ENCODE data around the gene CYB561. TPM values are rescaled to one million over a fixed set of nuclear protein-coding genes. Genes with fewer than 3 reads are reported as not detected.

The CYB561 gene
- total RNA-seq, 5 donors from 2014 or later (not counting 1 experiment from before 2014, with no cell fraction given): 15.5 to 64.1 (median 34.0) TPM

DNA sequence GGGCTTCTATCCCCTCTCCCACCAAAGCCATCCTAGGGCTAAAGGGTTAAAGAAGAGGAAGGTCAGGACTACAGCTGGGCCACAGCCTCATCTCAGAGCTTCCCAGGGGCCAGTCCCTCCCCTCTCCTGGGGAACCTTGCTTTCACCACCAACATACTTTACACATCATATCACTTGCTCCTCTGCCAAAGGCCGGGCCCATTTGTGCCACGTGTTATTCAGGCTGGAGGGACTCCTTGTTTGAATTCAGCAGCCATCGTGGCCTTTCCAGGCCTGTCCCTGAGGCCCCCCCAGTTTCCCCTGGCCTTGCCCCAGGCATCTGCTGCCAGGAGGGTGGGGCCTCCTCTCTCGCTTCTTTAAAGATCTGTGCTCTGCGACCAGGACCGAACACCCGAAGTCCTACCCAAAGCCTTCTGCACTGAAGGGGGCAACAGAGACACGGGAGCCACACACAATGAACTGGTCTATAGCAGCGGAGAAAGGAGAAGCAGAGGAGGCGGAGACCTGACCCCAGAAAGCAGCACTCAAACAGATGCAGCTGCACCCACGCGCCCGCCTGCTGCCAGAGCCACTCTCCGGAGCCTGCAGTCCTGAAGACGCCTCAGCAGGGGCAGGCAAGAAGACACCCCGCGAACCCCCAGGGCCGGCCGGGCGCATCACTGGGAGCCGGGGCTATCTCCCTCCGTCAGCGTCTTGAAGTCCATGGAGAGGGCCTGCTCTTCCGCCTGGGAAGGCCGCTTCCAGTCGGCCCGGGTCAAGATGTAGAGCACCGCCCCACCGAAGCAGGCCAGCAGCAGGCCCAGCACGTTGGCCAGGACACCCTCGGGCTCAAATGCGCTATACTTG is 12.1 kb downstream of the CYB561 start:
- CTCF ChIA-PET: interaction anchor here (1.1 to 2.5 kb wide), 5 partner anchors 8 to 44 kb away, joined by 4 to 17 read pairs (median 11); no protein-coding TSS in a partner anchor
- Histone ChIP-seq H3K36me3 (ENCODE audit: control insufficient read depth in 2 of 2, extremely low read depth in 1 of 2, insufficient read depth in 1 of 2, low read length in 1 of 2) (peaks cover 0 to 6% of the 10 kb centered on the region in 2 donors), H3K4me3 (ENCODE audit: control insufficient read depth in 1 of 2, extremely low read depth in 1 of 2, low read length in 1 of 2) (no peak overlapping the region), H3K9me3 (no peaks in the 10 kb centered on the region), H3K27me3 (replicated peaks in 1 of 2; ENCODE audit: control insufficient read depth in 2 of 2, extremely low read depth in 1 of 2, insufficient read depth in 2 of 2, low read length in 1 of 2) (peaks cover 0 to 4% of the 10 kb centered on the region in 2 experiments), H3K27ac (ENCODE audit: low read length) (peak overlapping the region; percentile 32), H3K4me1 (ENCODE audit: control insufficient read depth in 1 of 2, extremely low read depth in 1 of 2, insufficient read depth in 2 of 2, low read length in 2 of 2) (peaks cover 5 to 55% of the 10 kb centered on the region in 2 experiments)
- ATAC-seq (replicated peaks in 1 of 4): no peak
- POLR2A ChIA-PET: interaction anchor here in 1 of 2 donors (0.5 to 0.6 kb wide), 2 partner anchors 11 to 49 kb away, joined by 3 to 4 read pairs; no protein-coding TSS in a partner anchor
- peaks cover 6 to 49% (median 22%) of the 10 kb centered on the region in 3 donors for H3K4me1 Mint-ChIP-seq
- WGBS (ENCODE audit: insufficient coverage): 74% methylated on average over 28 of the region's 32 CpGs
- H3K27me3 Mint-ChIP-seq: no peaks in the 10 kb centered on the region
- no peaks in the 10 kb centered on the region for H3K9me3 Mint-ChIP-seq
- DNase-seq: no peak
- H3K27ac Mint-ChIP-seq: peak overlapping the region; percentile 83 to 86
- H3K36me3 Mint-ChIP-seq: peaks cover 10% of the 10 kb centered on the region
- H3K4me3 Mint-ChIP-seq: peak overlapping the region in 1 of 3 donors; percentile 48

DNA sequence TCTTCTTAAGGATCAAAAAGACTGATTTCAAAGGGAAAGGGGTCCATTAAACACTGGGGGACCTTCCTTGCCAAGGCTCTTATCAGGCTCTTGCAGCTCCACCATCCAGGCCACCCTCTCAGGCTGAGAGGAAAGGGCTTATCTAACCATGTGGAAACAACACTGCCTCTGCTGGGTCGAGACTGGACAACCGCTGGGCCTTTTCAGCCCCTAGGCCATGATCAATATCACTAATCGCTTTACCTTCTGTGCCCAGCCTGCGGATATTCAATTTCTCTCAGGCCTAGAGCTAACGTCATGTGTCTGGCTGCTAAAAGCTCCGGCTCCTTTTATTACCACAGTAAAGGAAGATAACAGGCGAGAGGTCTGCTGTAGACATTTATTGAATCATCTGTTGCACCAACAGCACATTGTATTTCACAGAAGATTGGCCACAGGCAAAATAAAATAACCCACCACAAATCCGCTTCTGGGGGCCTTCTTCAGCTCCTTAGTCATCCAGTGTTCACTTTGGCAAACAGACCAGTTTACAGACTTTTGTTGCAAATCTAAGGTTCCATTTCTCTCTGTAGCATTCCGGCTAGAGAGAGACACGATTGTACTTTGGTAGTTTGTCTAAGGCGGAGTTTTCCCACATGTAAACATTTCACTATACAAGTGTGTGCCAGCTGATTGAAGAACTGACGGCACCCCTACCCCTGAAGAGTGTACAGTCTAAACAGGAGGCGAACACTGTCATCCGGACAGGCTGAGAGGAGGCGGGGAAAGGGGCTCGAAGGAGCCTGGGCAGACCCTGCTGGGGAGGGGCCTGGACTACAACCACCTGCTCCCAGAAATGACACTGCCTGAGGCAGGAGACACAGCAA is 13.9 kb downstream of the CYB561 start:
- no peak for DNase-seq
- H3K36me3 Mint-ChIP-seq: peaks cover 10% of the 10 kb centered on the region
- H3K27me3 Mint-ChIP-seq: no peaks in the 10 kb centered on the region
- H3K27me3 ChIP-seq (replicated peaks in 1 of 2; ENCODE audit: control insufficient read depth in 2 of 2, extremely low read depth in 1 of 2, insufficient read depth in 2 of 2, low read length in 1 of 2): peaks cover 0 to 4% of the 10 kb centered on the region in 2 experiments
- no peak for ATAC-seq (replicated peaks in 1 of 4)
- no peaks in the 10 kb centered on the region for H3K9me3 Mint-ChIP-seq
- peaks cover 17 to 58% of the 10 kb centered on the region in 2 experiments for H3K4me1 ChIP-seq (ENCODE audit: control insufficient read depth in 1 of 2, extremely low read depth in 1 of 2, insufficient read depth in 2 of 2, low read length in 2 of 2)
- no peak overlapping the region for H3K27ac ChIP-seq (ENCODE audit: low read length)
- CTCF ChIA-PET: interaction anchor here (0.6 to 1.2 kb wide), 4 partner anchors 13 to 720 kb away, joined by 3 to 4 read pairs (median 3); no protein-coding TSS in a partner anchor
- H3K36me3 ChIP-seq (ENCODE audit: control insufficient read depth in 2 of 2, extremely low read depth in 1 of 2, insufficient read depth in 1 of 2, low read length in 1 of 2): peaks cover 0 to 6% of the 10 kb centered on the region in 2 donors
- H3K4me1 Mint-ChIP-seq: peaks cover 21 to 58% (median 34%) of the 10 kb centered on the region in 3 donors
- POLR2A ChIA-PET: no interaction called here
- no peak overlapping the region for H3K4me3 ChIP-seq (ENCODE audit: control insufficient read depth in 1 of 2, extremely low read depth in 1 of 2, low read length in 1 of 2)
- 92% methylated on average over 9 of the region's 16 CpGs for WGBS (ENCODE audit: insufficient coverage)
- peak overlapping the region; percentile 71 to 79 for H3K27ac Mint-ChIP-seq
- H3K4me3 Mint-ChIP-seq: no peak overlapping the region
- H3K9me3 ChIP-seq: no peaks in the 10 kb centered on the region

DNA sequence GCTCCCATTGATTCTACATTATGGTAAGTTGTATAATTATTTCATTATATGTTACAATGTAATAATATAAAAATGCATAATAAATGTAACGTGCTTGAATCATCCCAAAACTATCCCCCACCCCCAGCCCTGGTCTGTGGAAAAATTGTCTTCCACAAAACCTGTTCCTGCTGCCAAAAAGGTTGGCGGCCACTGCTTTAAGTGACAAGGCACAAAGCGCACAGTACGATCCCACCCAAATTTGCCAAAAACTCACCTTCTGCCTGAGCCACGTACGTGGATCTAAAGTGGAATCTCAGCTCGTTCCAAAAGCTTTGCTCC is 14.5 kb downstream of the CYB561 start:
- H3K4me1 ChIP-seq (ENCODE audit: control insufficient read depth in 1 of 2, extremely low read depth in 1 of 2, insufficient read depth in 2 of 2, low read length in 2 of 2): peaks cover 19 to 59% of the 10 kb centered on the region in 2 experiments
- H3K27me3 Mint-ChIP-seq: no peaks in the 10 kb centered on the region
- no peak overlapping the region for H3K4me3 ChIP-seq (ENCODE audit: control insufficient read depth in 1 of 2, extremely low read depth in 1 of 2, low read length in 1 of 2)
- POLR2A ChIA-PET: no interaction called here
- no peak for ATAC-seq (replicated peaks in 1 of 4)
- no peak overlapping the region for H3K27ac Mint-ChIP-seq
- no peaks in the 10 kb centered on the region for H3K9me3 ChIP-seq
- H3K4me3 Mint-ChIP-seq: no peak overlapping the region
- DNase-seq: no peak
- H3K4me1 Mint-ChIP-seq: peaks cover 27 to 58% (median 40%) of the 10 kb centered on the region in 3 donors
- H3K27ac ChIP-seq (ENCODE audit: low read length): no peak overlapping the region
- CTCF ChIA-PET: interaction anchor here in 1 of 2 donors (0.6 to 1.2 kb wide), 3 partner anchors 12 to 180 kb away, joined by 3 to 4 read pairs (median 3); no protein-coding TSS in a partner anchor
- WGBS (ENCODE audit: insufficient coverage): 100% methylated on average over 3 of the region's 7 CpGs
- H3K36me3 ChIP-seq (ENCODE audit: control insufficient read depth in 2 of 2, extremely low read depth in 1 of 2, insufficient read depth in 1 of 2, low read length in 1 of 2): peaks cover 0 to 6% of the 10 kb centered on the region in 2 donors
- H3K36me3 Mint-ChIP-seq: peaks cover 10% of the 10 kb centered on the region
- H3K9me3 Mint-ChIP-seq: no peaks in the 10 kb centered on the region
- H3K27me3 ChIP-seq (replicated peaks in 1 of 2; ENCODE audit: control insufficient read depth in 2 of 2, extremely low read depth in 1 of 2, insufficient read depth in 2 of 2, low read length in 1 of 2): peaks cover 0 to 4% of the 10 kb centered on the region in 2 experiments

GRCh38 chr17:63430223-63430622 is 15.9 kb downstream of the CYB561 start:
- no peak overlapping the region for H3K4me3 Mint-ChIP-seq
- ChIA-PET CTCF (no interaction called here), POLR2A (no interaction called here)
- ATAC-seq (replicated peaks in 1 of 4): no peak
- DNase-seq: no peak
- Histone ChIP-seq H3K27ac (ENCODE audit: low read length) (no peak overlapping the region), H3K36me3 (ENCODE audit: control insufficient read depth in 2 of 2, extremely low read depth in 1 of 2, insufficient read depth in 1 of 2, low read length in 1 of 2) (peaks cover 0 to 4% of the 10 kb centered on the region in 2 donors), H3K27me3 (replicated peaks in 1 of 2; ENCODE audit: control insufficient read depth in 2 of 2, extremely low read depth in 1 of 2, insufficient read depth in 2 of 2, low read length in 1 of 2) (peaks cover 0 to 4% of the 10 kb centered on the region in 2 experiments), H3K4me1 (ENCODE audit: control insufficient read depth in 1 of 2, extremely low read depth in 1 of 2, insufficient read depth in 2 of 2, low read length in 2 of 2) (peaks cover 19 to 63% of the 10 kb centered on the region in 2 experiments), H3K9me3 (no peaks in the 10 kb centered on the region), H3K4me3 (ENCODE audit: control insufficient read depth in 1 of 2, extremely low read depth in 1 of 2, low read length in 1 of 2) (no peak overlapping the region)
- H3K4me1 Mint-ChIP-seq: peaks cover 34 to 63% (median 50%) of the 10 kb centered on the region in 3 donors
- H3K27me3 Mint-ChIP-seq: no peaks in the 10 kb centered on the region
- 90% methylated on average over 3 of the region's 11 CpGs for WGBS (ENCODE audit: insufficient coverage)
- peak overlapping the region; percentile 61 to 71 for H3K27ac Mint-ChIP-seq
- H3K9me3 Mint-ChIP-seq: no peaks in the 10 kb centered on the region
- H3K36me3 Mint-ChIP-seq: peaks cover 7% of the 10 kb centered on the region

DNA sequence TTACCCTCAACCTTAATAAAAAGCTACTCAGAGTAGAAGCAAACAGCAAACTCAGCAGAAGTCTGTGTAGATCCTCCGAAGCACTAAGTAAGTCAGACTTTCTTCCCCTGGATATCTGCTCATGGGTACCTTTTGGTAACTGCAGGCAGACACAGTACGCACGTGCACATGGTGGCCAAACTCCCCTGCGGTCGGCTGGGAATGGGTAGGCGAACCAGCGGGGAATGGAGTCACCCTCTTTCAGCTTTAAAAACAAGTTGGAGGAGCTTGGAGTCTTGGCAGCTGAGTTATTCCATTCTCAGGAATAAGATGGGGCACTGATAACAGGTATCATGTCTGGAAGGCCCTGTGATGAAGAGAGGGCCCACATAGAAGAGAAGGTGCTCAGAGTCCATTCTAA is 16.3 kb downstream of the CYB561 start:
- no peaks in the 10 kb centered on the region for H3K27me3 Mint-ChIP-seq
- no peak for DNase-seq
- peaks cover 5% of the 10 kb centered on the region for H3K36me3 Mint-ChIP-seq
- H3K4me3 ChIP-seq (ENCODE audit: control insufficient read depth in 1 of 2, extremely low read depth in 1 of 2, low read length in 1 of 2): no peak overlapping the region
- WGBS (ENCODE audit: insufficient coverage): 94% methylated on average over 5 of the region's 7 CpGs
- H3K36me3 ChIP-seq (ENCODE audit: control insufficient read depth in 2 of 2, extremely low read depth in 1 of 2, insufficient read depth in 1 of 2, low read length in 1 of 2): peaks cover 0 to 4% of the 10 kb centered on the region in 2 donors
- POLR2A ChIA-PET: no interaction called here
- ATAC-seq (replicated peaks in 1 of 4): no peak
- no peaks in the 10 kb centered on the region for H3K9me3 Mint-ChIP-seq
- no peaks in the 10 kb centered on the region for H3K9me3 ChIP-seq
- H3K4me3 Mint-ChIP-seq: no peak overlapping the region
- peaks cover 17 to 58% of the 10 kb centered on the region in 2 experiments for H3K4me1 ChIP-seq (ENCODE audit: control insufficient read depth in 1 of 2, extremely low read depth in 1 of 2, insufficient read depth in 2 of 2, low read length in 2 of 2)
- peak overlapping the region; percentile 61 to 71 for H3K27ac Mint-ChIP-seq
- CTCF ChIA-PET: interaction anchor here in 1 of 2 donors (0.6 to 2.3 kb wide), 2 partner anchors 33 to 281 kb away, joined by 4 to 8 read pairs; no protein-coding TSS in a partner anchor
- H3K27me3 ChIP-seq (replicated peaks in 1 of 2; ENCODE audit: control insufficient read depth in 2 of 2, extremely low read depth in 1 of 2, insufficient read depth in 2 of 2, low read length in 1 of 2): peaks cover 0 to 4% of the 10 kb centered on the region in 2 experiments
- no peak overlapping the region for H3K27ac ChIP-seq (ENCODE audit: low read length)
- peaks cover 30 to 59% (median 47%) of the 10 kb centered on the region in 3 donors for H3K4me1 Mint-ChIP-seq

DNA sequence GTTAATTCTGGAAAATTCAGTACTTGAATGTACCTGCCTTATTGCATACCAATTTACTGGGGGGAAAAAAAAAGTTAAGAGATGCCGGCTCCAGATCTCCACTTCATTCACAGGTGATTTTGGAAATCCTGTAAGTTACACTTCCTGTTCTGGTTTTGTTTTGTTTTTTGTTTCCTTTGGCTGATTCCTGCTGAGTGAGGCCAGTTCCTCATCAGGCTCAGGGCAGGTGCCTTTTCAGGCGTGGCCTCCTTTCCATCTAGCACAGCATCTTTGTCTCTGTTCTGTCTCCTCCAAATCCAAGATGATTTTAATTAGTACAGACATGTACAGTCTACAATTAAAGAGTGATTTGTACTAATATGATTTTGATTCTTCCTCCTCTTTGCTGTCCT is 19.2 kb downstream of the CYB561 start:
- H3K27ac Mint-ChIP-seq: peak overlapping the region; percentile 77 to 90
- no peak for DNase-seq
- no peak for ATAC-seq (replicated peaks in 1 of 4)
- H3K4me1 Mint-ChIP-seq: peaks cover 28 to 42% (median 33%) of the 10 kb centered on the region in 3 donors
- no peaks in the 10 kb centered on the region for H3K27me3 Mint-ChIP-seq
- Histone ChIP-seq H3K9me3 (no peaks in the 10 kb centered on the region), H3K4me3 (ENCODE audit: control insufficient read depth in 1 of 2, extremely low read depth in 1 of 2, low read length in 1 of 2) (no peak overlapping the region), H3K27me3 (replicated peaks in 1 of 2; ENCODE audit: control insufficient read depth in 2 of 2, extremely low read depth in 1 of 2, insufficient read depth in 2 of 2, low read length in 1 of 2) (no peaks in the 10 kb centered on the region), H3K36me3 (ENCODE audit: control insufficient read depth in 2 of 2, extremely low read depth in 1 of 2, insufficient read depth in 1 of 2, low read length in 1 of 2) (no peaks in the 10 kb centered on the region), H3K27ac (ENCODE audit: low read length) (no peak overlapping the region), H3K4me1 (ENCODE audit: control insufficient read depth in 1 of 2, extremely low read depth in 1 of 2, insufficient read depth in 2 of 2, low read length in 2 of 2) (peaks cover 14 to 42% of the 10 kb centered on the region in 2 experiments)
- CTCF ChIA-PET: interaction anchor here (0.6 to 5.1 kb wide), 10 partner anchors 8 to 409 kb away, joined by 3 to 59 read pairs (median 16); partner anchors contain the start of gene ACE (in 1 of the 2)
- POLR2A ChIA-PET: no interaction called here
- H3K9me3 Mint-ChIP-seq: no peaks in the 10 kb centered on the region
- peak overlapping the region in 1 of 3 donors; percentile 14 for H3K4me3 Mint-ChIP-seq
- no peaks in the 10 kb centered on the region for H3K36me3 Mint-ChIP-seq
- no CpG with 5 or more reads among the region's 2 CpGs for WGBS (ENCODE audit: insufficient coverage)

Data from T-cell (primary cell).